ENCODE results near the gene ATAD1.

ATAD1 gene

DNA sequence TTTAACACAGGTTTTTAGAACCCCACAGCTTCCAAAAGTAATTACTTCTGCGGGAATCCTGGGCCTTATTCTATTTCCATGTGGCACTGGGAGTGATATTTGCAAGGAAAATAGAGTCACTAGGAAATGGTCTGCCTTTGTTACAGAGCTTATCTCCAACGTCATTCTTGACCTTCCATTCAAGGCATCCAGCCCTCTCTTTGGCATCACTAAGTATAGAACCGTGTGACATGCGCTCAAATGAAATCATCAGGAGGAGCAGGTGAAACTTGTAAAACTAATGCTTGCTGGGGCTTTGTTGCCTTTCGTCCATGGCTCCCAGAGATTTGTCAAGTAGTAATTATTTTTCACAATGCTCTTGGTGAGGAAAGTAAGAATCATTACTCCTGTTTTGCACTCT is 84.9 kb downstream of the ATAD1 start:
- CTCF ChIA-PET, result interaction anchor here (0.7 to 2.7 kb wide), 4 partner anchors 15 to 200 kb away, joined by 3 to 13 read pairs (median 4); no protein-coding TSS in a partner anchor
- TF ChIP-seq CTCF (conservative IDR thresholded peaks at IDR 0.05; ENCODE audit: low read depth), result no peak
- no peak overlapping the region for H3K27ac ChIP-seq
- DNase-seq (ENCODE audit: low spot score), result no peak
- POLR2A ChIA-PET (ENCODE audit: low non-redundant PET), result no interaction called here

- CTCF ChIA-PET, result interaction anchor here (1.0 kb wide), 1 partner anchor 11 kb away, joined by 3 read pairs; no protein-coding TSS in a partner anchor
- no peak for DNase-seq (ENCODE audit: low spot score)
- no peak overlapping the region for H3K27ac ChIP-seq
- no peak for TF ChIP-seq CTCF (conservative IDR thresholded peaks at IDR 0.05; ENCODE audit: low read depth)
- POLR2A ChIA-PET (ENCODE audit: low non-redundant PET), result no interaction called here
Measured at GRCh38 chr10:87729940-87730339, 88.1 kb downstream of the ATAD1 start.

- no peak for TF ChIP-seq CTCF (conservative IDR thresholded peaks at IDR 0.05; ENCODE audit: low read depth)
- H3K27ac ChIP-seq, result no peak overlapping the region
- DNase-seq (ENCODE audit: low spot score), result no peak
- POLR2A ChIA-PET (ENCODE audit: low non-redundant PET), result no interaction called here
- CTCF ChIA-PET, result interaction anchor here (0.6 kb wide), 1 partner anchor 10 kb away, joined by 3 read pairs; no protein-coding TSS in a partner anchor
Measured at GRCh38 chr10:87724789-87725188, 93.2 kb downstream of the ATAD1 start.

DNA sequence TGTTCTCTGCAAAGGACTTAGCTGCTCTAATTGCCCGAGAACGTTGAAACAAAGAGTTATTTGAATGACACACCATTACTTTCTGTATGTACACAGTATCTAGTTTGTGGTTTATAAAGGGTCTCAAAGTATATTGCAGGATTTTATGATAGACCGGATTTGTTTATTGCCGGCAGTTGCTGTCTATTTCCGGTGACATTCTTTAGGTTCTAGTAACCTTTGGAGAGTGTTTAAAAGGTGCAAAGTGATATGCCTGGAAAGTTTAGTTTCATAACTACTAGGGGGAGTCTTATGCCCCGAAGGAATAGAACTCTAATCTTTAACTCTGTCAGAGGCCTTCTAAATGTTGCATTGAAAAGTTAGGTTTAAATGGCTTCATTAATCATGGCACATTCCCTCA is 94.5 kb downstream of the ATAD1 start:
- no peak overlapping the region for H3K27ac ChIP-seq
- CTCF ChIA-PET, result no interaction called here
- TF ChIP-seq CTCF (conservative IDR thresholded peaks at IDR 0.05; ENCODE audit: low read depth), result no peak
- POLR2A ChIA-PET (ENCODE audit: low non-redundant PET), result no interaction called here
- DNase-seq (ENCODE audit: low spot score), result no peak

DNA sequence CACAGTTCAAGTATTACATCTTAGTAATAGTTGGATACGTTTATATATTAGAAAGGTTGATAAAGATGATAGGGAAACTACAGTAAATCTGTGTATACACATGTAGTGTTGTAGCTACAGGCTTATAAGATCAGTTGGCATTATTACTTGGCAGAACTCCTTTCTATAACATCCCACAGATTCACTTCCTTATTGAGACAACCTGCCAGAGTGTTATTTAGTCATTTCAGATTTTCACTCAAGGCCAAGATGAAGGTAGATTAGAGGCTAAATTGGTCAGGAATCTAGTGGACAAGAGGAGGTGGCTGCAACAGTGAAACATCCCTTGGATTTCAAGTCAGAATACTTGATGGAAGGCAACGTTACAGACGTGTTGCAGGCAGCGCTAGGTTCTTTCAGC is 95.3 kb downstream of the ATAD1 start:
- H3K27ac ChIP-seq, result no peak overlapping the region
- TF ChIP-seq CTCF (conservative IDR thresholded peaks at IDR 0.05; ENCODE audit: low read depth), result no peak
- ChIA-PET CTCF (interaction anchor here (0.6 kb wide), 1 partner anchor 23 kb away, joined by 3 read pairs; no protein-coding TSS in a partner anchor), POLR2A (ENCODE audit: low non-redundant PET) (no interaction called here)
- no peak for DNase-seq (ENCODE audit: low spot score)

DNA sequence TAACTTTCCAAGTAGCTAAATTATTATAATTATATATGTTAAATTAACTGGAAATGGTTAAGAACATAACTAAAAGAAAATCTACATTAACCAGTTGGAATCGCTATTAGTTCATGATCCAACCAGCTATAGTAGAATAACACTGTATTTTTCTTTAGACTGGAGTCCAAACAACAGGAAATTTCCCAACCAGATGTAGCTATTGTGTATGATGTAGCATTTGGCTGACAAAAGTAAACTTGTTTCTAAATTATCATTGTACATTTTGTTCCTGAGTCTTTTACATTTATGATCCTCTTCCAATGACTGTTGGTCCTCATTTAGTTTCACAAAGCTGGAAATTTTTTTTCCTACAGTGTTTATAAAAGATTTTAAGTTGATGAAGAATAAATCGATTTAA is 96.2 kb downstream of the ATAD1 start:
- no peak for TF ChIP-seq CTCF (conservative IDR thresholded peaks at IDR 0.05; ENCODE audit: low read depth)
- no peak overlapping the region for H3K27ac ChIP-seq
- no peak for DNase-seq (ENCODE audit: low spot score)
- POLR2A ChIA-PET (ENCODE audit: low non-redundant PET), result no interaction called here
- CTCF ChIA-PET, result interaction anchor here (0.6 to 1.1 kb wide), 3 partner anchors 9 to 13 kb away, joined by 3 read pairs; no protein-coding TSS in a partner anchor
